ENCODE results near the gene DNAH8. TPM values are rescaled to one million over a fixed set of nuclear protein-coding genes. Genes with fewer than 3 reads are reported as not detected.

Gene DNAH8
- total and polyA plus RNA-seq, 3 donors from 2014 or later = 17.2 to 23.7 (median 19.0) TPM

DNA sequence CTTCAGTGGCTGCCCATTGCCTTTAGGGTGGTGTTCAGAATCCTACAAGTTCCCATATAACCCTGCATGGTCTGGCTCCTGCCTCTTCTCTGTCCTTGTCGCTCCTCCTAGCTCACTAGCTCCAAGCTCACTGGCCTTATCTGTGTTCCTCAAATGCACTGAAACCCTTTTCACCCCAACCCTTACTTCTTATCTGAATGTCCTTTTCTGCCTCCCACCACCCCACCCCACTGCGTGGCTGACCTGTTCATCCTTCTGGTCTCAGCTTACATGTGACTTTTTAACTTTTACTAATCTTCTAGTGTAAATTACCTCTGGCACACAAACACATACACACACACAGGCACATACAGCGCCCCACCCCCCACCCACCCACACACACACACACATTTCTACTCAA is 292.5 kb downstream of the DNAH8 start:
- Histone ChIP-seq H3K4me1 (no peaks in the 10 kb centered on the region), H3K36me3 (ENCODE audit: low read depth, missing control alignments) (no peaks in the 10 kb centered on the region), H3K4me3 (no peak overlapping the region), H3K27ac (no peak overlapping the region), H3K9me3 (no peaks in the 10 kb centered on the region), H3K27me3 (no peaks in the 10 kb centered on the region)
- 76 to 77% methylated on average over 3 of the region's 3 CpGs for WGBS, 2 donors
- DNase-seq = no peak
- intact Hi-C loops (cut with DNase I; ENCODE audit: low total_unique reads) = no loop called here
- no peak for TF ChIP-seq POLR2A (IDR thresholded peaks at IDR 0.05)
- TF ChIP-seq, protein P1, sequence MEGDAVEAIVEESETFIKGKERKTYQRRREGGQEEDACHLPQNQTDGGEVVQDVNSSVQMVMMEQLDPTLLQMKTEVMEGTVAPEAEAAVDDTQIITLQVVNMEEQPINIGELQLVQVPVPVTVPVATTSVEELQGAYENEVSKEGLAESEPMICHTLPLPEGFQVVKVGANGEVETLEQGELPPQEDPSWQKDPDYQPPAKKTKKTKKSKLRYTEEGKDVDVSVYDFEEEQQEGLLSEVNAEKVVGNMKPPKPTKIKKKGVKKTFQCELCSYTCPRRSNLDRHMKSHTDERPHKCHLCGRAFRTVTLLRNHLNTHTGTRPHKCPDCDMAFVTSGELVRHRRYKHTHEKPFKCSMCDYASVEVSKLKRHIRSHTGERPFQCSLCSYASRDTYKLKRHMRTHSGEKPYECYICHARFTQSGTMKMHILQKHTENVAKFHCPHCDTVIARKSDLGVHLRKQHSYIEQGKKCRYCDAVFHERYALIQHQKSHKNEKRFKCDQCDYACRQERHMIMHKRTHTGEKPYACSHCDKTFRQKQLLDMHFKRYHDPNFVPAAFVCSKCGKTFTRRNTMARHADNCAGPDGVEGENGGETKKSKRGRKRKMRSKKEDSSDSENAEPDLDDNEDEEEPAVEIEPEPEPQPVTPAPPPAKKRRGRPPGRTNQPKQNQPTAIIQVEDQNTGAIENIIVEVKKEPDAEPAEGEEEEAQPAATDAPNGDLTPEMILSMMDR (IDR thresholded peaks at IDR 0.05) = no peak

DNA sequence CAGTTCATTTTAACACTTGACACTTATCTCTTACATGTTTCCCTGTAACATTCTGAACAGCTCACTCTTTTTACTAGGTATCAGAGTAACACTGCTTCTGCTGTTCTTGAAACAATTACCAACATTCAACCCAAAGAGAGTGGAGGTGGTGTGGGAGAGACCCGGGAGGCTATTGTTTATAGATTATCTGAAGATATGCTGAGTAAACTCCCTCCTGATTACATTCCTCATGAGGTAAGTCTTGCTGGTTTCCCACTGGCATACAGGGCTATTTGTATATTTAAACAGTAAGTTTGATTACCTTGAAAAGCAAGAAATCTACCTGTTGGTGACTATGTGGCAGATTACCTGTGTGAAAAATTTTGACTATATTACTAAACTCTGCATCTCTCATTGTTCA is 293.6 kb downstream of the DNAH8 start:
- Histone ChIP-seq H3K4me1 (no peaks in the 10 kb centered on the region), H3K27ac (no peak overlapping the region), H3K27me3 (no peaks in the 10 kb centered on the region), H3K9me3 (no peaks in the 10 kb centered on the region), H3K4me3 (no peak overlapping the region), H3K36me3 (ENCODE audit: low read depth, missing control alignments) (no peaks in the 10 kb centered on the region)
- DNase-seq = no peak
- no peak for TF ChIP-seq POLR2A (IDR thresholded peaks at IDR 0.05)
- TF ChIP-seq, protein P1 (IDR thresholded peaks at IDR 0.05) = no peak
- intact Hi-C loops (cut with DNase I; ENCODE audit: low total_unique reads) = no loop called here
- 26 to 57% methylated on average over 1 of the region's 1 CpG for WGBS, 2 donors

DNA sequence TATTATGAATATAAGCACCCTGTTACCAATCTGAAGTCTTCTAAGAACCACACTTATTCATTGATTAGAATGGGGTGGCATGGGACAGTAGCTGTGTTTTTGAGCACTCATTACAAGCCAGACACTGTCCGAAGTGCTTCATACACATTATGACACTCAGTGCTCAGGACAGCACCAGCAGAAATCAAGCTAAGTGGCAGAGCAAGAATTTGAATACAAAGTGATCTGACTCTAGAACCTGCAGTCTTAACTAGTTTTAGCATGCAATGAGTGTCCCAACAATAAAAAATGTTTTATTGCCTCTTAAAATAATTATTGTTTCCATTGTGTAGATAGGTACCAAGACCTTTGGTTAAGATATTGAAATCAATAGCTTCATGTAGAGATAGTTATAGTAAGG is 294.4 kb downstream of the DNAH8 start:
- intact Hi-C loops (cut with DNase I; ENCODE audit: low total_unique reads) = no loop called here
- no peaks in the 10 kb centered on the region for H3K27me3 ChIP-seq
- no peak for DNase-seq

DNA sequence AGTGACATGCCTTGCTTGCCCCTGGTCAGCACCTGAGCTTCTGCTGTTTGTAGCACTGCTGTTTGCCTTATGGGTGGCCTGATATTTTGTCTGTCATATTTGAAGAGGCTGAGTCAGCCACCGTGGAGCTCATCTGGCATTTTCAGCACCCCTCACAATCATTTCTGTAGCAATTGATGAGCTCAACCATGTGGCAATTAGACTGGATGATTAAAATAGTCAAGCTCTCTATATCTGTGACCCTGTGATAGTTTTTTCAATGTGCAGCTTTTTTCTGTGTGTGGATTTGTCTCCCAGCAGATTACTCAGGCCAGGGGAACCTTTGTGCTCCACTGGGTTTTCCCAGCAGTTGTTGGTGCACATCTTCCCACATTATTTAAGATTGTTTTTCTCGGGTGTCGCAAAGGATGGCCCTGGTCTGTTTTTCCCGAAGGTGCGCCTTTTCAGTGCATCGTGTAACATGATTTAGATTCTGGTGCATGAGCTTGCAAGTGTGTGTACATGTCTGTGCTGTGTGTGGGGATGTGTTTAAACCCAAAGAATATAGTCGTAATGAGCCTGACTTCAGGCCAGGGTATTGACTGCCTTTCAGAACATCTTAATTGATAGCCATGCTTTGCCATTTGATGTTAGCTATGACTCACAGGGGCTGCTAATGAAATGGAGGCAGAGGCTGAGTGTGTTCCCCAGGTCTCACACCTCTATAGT is 301.9 kb downstream of the DNAH8 start:
- H3K27me3 ChIP-seq = no peaks in the 10 kb centered on the region
- DNase-seq = no peak
- no peaks in the 10 kb centered on the region for H3K36me3 ChIP-seq (ENCODE audit: low read depth, missing control alignments)
- 90 to 91% methylated on average over 7 of the region's 7 CpGs for WGBS, 2 donors
- H3K9me3 ChIP-seq = no peaks in the 10 kb centered on the region
- intact Hi-C loops (cut with DNase I; ENCODE audit: low total_unique reads) = no loop called here
- TF ChIP-seq, protein P1 (IDR thresholded peaks at IDR 0.05) = no peak
- no peak for TF ChIP-seq POLR2A (IDR thresholded peaks at IDR 0.05)
- H3K4me3 ChIP-seq = no peak overlapping the region
- H3K4me1 ChIP-seq = no peaks in the 10 kb centered on the region
- no peak overlapping the region for H3K27ac ChIP-seq

More for the DNA sequence above, 294.4 kb downstream of the DNAH8 start:
- no peaks in the 10 kb centered on the region for H3K4me1 ChIP-seq
- H3K36me3 ChIP-seq (ENCODE audit: low read depth, missing control alignments) = no peaks in the 10 kb centered on the region
- H3K27ac ChIP-seq = no peak overlapping the region
- WGBS, 2 donors = 10 to 58% methylated on average over 1 of the region's 1 CpG
- no peak overlapping the region for H3K4me3 ChIP-seq
- H3K9me3 ChIP-seq = no peaks in the 10 kb centered on the region
- no peak for TF ChIP-seq POLR2A (IDR thresholded peaks at IDR 0.05)
- TF ChIP-seq, protein P1 (IDR thresholded peaks at IDR 0.05) = no peak

DNA sequence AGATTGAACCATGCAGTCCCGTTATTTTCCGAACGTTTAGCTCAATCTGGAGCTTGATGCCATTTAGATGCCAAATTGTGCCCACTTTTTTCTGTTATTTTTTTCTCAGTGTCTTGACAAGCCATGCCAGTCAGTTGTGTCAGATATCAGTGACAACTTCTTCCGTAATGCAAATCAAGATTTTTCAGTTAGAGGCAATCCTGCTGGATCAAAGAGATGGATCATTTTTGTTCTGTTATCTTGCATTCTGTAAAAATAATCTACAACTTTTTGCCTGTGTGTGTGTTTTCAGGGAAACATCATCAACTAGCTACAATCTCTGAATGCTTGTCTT is 302.4 kb downstream of the DNAH8 start:
- Histone ChIP-seq H3K27me3 (no peaks in the 10 kb centered on the region), H3K9me3 (no peaks in the 10 kb centered on the region), H3K27ac (no peak overlapping the region), H3K4me3 (no peak overlapping the region), H3K4me1 (no peaks in the 10 kb centered on the region), H3K36me3 (ENCODE audit: low read depth, missing control alignments) (no peaks in the 10 kb centered on the region)
- intact Hi-C loops (cut with DNase I; ENCODE audit: low total_unique reads) = no loop called here
- no peak for DNase-seq
- 72 to 84% methylated on average over 4 of the region's 4 CpGs for WGBS, 2 donors
- TF ChIP-seq, protein P1 (IDR thresholded peaks at IDR 0.05) = no peak
- no peak for TF ChIP-seq POLR2A (IDR thresholded peaks at IDR 0.05)

Measured in testis (tissue), 3 donors.